SKM-1 treated with dmso at 0.1 percent for 144 hours (cell line): Measurements from ENCODE around the gene TRABD2B.

Source experiments
- DNase-seq: peaks from one replicate; lab custom pipeline; 2025; ENCODE audit not compliant: unreplicated experiment; lab: John Stamatoyannopoulos, UW

The TRABD2B gene

DNA sequence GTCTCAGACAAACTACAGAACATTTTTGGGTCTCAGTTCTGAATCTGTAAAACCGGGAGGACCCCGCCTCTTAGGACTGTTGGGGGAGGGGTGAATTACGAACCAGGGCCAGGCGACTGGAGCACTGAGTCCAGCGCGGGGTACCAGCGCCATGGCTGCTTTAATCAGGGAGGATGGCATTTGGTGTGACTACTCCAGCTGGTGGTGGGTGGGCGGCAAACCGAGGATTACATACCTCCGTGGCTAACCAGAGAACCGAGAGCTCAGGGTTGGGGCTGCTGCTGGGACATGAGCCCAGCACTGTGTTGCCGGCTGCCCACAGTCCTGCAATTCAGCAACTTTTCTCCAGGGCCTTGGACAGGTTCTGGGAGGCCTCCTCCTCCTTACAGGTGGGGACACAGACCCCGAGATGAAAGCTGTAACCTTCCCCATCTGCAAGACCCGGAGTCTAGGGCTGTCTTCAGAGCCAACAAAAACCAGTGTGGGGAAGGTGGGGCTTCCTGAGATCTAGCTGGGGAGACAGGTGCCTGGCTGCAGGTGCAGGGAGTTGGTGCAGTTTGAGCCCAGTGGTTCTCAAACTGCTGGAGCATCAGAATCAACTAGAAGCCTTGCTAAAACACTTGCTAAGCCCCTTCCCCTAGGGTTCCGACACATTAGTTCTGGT, 285.9 kb downstream of the TRABD2B start:
- no peak for DNase-seq
